ENCODE data around the gene KLF3.

- TF ChIP-seq MAZ (IDR thresholded peaks at IDR 0.05; ENCODE audit: borderline replicate concordance, low read depth, low read length) (no peak), MXI1 (IDR thresholded peaks at IDR 0.05; ENCODE audit: borderline replicate concordance, low read depth, low read length) (no peak), CTCF (conservative IDR thresholded peaks at IDR 0.05; ENCODE audit: low read depth, low read length) (no peak), ELK1 (IDR thresholded peaks at IDR 0.05; ENCODE audit: borderline replicate concordance, low read depth, low read length) (no peak), MAFK (IDR thresholded peaks at IDR 0.05; ENCODE audit: low read depth, low read length) (no peak), FOS (IDR thresholded peaks at IDR 0.05; ENCODE audit: low read depth, low read length) (no peak), RAD21 (IDR thresholded peaks at IDR 0.05; ENCODE audit: low read length) (no peak), BHLHE40 (IDR thresholded peaks at IDR 0.05; ENCODE audit: low read depth, low read length) (no peak), SMC3 (IDR thresholded peaks at IDR 0.05; ENCODE audit: low read depth, low read length) (no peak), CHD1 (IDR thresholded peaks at IDR 0.05; ENCODE audit: low read depth, low read length) (no peak), POLR2A (IDR thresholded peaks at IDR 0.05; ENCODE audit: low read depth, low read length) (no peak), RFX5 (IDR thresholded peaks at IDR 0.05; ENCODE audit: low read depth, low read length) (no peak), USF2 (IDR thresholded peaks at IDR 0.05; ENCODE audit: low read depth, low read length) (no peak), CEBPB (IDR thresholded peaks at IDR 0.05; ENCODE audit: low read depth, low read length) (no peak)
Measured at GRCh38 chr4:38724475-38724808, 60.4 kb downstream of the KLF3 start.
